GM21619 (cell line): ENCODE measurements around the gene BCAR3.

Experiments used
- ATAC-seq: cut with Tn5 transposase; IDR thresholded peaks from one replicate; pipeline ENCODE4 v1.9.1; 2021; ENCODE audit not compliant: unreplicated experiment

BCAR3 gene

GRCh38 chr1:93617670-93618499, 63.8 kb downstream of the BCAR3 start:
- no peak for ATAC-seq

- ATAC-seq, result no peak
Observed at GRCh38 chr1:93616996-93617669, 64.5 kb downstream of the BCAR3 start.

GRCh38 chr1:93616221-93616995, 65.2 kb downstream of the BCAR3 start:
- no peak for ATAC-seq

GRCh38 chr1:93615582-93616150, 66.0 kb downstream of the BCAR3 start:
- peak; percentile 80 for ATAC-seq

GRCh38 chr1:93614986-93615581, 66.6 kb downstream of the BCAR3 start:
- ATAC-seq, result peak; percentile 40

GRCh38 chr1:93614541-93614940, 67.1 kb downstream of the BCAR3 start:
- no peak for ATAC-seq

GRCh38 chr1:93613898-93614297, 67.7 kb downstream of the BCAR3 start:
- ATAC-seq, result no peak

- no peak for ATAC-seq
Observed at GRCh38 chr1:93612510-93612909, 69.1 kb downstream of the BCAR3 start.

- no peak for ATAC-seq
Observed at GRCh38 chr1:93611668-93612067, 70.0 kb downstream of the BCAR3 start.

- no peak for ATAC-seq
Observed at GRCh38 chr1:93609536-93609935, 72.1 kb downstream of the BCAR3 start.

- peak; percentile 16 for ATAC-seq
Observed at GRCh38 chr1:93608187-93609109, 73.2 kb downstream of the BCAR3 start.

- peak; percentile 94 for ATAC-seq
Observed at GRCh38 chr1:93607814-93608186, 73.8 kb downstream of the BCAR3 start.

GRCh38 chr1:93605812-93606512, 75.7 kb downstream of the BCAR3 start:
- no peak for ATAC-seq

GRCh38 chr1:93605026-93605568, 76.5 kb downstream of the BCAR3 start:
- no peak for ATAC-seq

- no peak for ATAC-seq
Observed at GRCh38 chr1:93604411-93604810, 77.2 kb downstream of the BCAR3 start.

- ATAC-seq, result no peak
Observed at GRCh38 chr1:93603601-93604000, 78.0 kb downstream of the BCAR3 start.

- ATAC-seq, result no peak
Observed at GRCh38 chr1:93603106-93603505, 78.5 kb downstream of the BCAR3 start.

- ATAC-seq, result no peak
Observed at GRCh38 chr1:93602101-93602500, 79.5 kb downstream of the BCAR3 start.

GRCh38 chr1:93601686-93602085, 80.0 kb downstream of the BCAR3 start:
- ATAC-seq, result no peak
